GM12878 (cell line): Measurements from ENCODE around the gene HNRNPA2B1. TPM values are rescaled to one million over a fixed set of nuclear protein-coding genes. Genes with fewer than 3 reads are reported as not detected.

Experiments used
- ATAC-seq: fragments of 200-7000 bp; cut with Tn5 transposase; 3 replicates; pipeline ENCODE4 v1.9.1; 2020; ENCODE audit warnings: mild to moderate bottlenecking, moderate library complexity
- BruUV-seq: library from RNA; stranded (reverse); fragments of 400-500 nt; replicated peaks from 2 replicates; lab custom pipeline; 2021; lab: Mats Ljungman, UMichigan
- CTCF ChIA-PET: fragments of 300-600 bp; sonication (Branson Sonifier 250); formaldehyde crosslinking; extraction: SDS; loops from one replicate; lab custom pipeline; 2021; ENCODE audit warnings: inconsistent platforms; lab: Yijun Ruan, JAX
- POLR2A ChIA-PET: fragments of 350-600 bp; formaldehyde crosslinking; extraction: SDS; loops from one replicate; lab custom pipeline; 2021; ENCODE audit warnings: inconsistent platforms; lab: Charles Lee
- RAD21 ChIA-PET: fragments of 300-600 bp; sonication (Branson Sonifier 250); formaldehyde crosslinking; loops from one replicate; lab custom pipeline; 2023; ENCODE audit warnings: antibody characterized with exemption; ENCODE audit not compliant: unreplicated experiment; lab: Charles Lee
- SMC1A ChIA-PET: fragments of 300-600 bp; sonication (Branson Sonifier 250); formaldehyde crosslinking; loops from one replicate; lab custom pipeline; 2023; ENCODE audit not compliant: unreplicated experiment, uncharacterized antibody; lab: Charles Lee
- DNase-seq: peaks from one replicate; pipeline ENCODE4 v3.0.0-alpha.2; 2011; ENCODE audit warnings: low read depth, low spot score
- FAIRE-seq: peaks from 3 replicates; lab custom pipeline; 2011; peaks lifted over from hg19 to GRCh38; lab: Jason Lieb, UNC
- H2AFZ ChIP-seq: 2 replicates; pipeline ENCODE4 v1.6.0; 2011; ENCODE audit warnings: low read depth, low read length, control low read depth; ENCODE audit not compliant: control insufficient read depth
- H3K27ac ChIP-seq: 2 replicates; pipeline ENCODE4 v1.5.1; 2011; ENCODE audit warnings: control low read depth; ENCODE audit not compliant: control insufficient read depth, insufficient read depth
- H3K27me3 ChIP-seq, 2 experiments: replicated peaks in 1 of 2; 2 replicates each; pipeline versions ENCODE4 v1.6.0 to v1.6.1; 2011; ENCODE audit warnings: low read length in 1 of 2; ENCODE audit not compliant: control insufficient read depth in 2 of 2, insufficient read depth in 2 of 2
- H3K36me3 ChIP-seq, 2 experiments: 2 replicates each; pipeline ENCODE4 v1.5.1; 2011; ENCODE audit warnings: low read length in 1 of 2; ENCODE audit not compliant: control insufficient read depth in 2 of 2, insufficient read depth in 2 of 2
- H3K4me1 ChIP-seq: 2 replicates; pipeline ENCODE4 v1.6.1; 2011; ENCODE audit warnings: mild to moderate bottlenecking, low read length, moderate library complexity, mixed read lengths; ENCODE audit not compliant: control insufficient read depth, insufficient read depth
- H3K4me2 ChIP-seq: 2 replicates; pipeline ENCODE4 v1.6.0; 2011; ENCODE audit warnings: control low read depth; ENCODE audit not compliant: control insufficient read depth, insufficient read depth
- H3K4me3 ChIP-seq: fragments of 200-600 bp; sonication (generic); 2 replicates; pipeline ENCODE4 v1.5.1; 2016
- H3K79me2 ChIP-seq: 2 replicates; pipeline ENCODE4 v1.6.0; 2011; ENCODE audit warnings: low read length; ENCODE audit not compliant: control insufficient read depth, insufficient read depth
- H3K9ac ChIP-seq: 2 replicates; pipeline ENCODE4 v1.8.0; 2011; ENCODE audit warnings: low read length, control low read depth, mixed read lengths; ENCODE audit not compliant: control insufficient read depth, insufficient read depth
- H3K9me3 ChIP-seq: replicated peaks from 3 replicates; pipeline ENCODE4 v1.5.1; 2011; ENCODE audit warnings: mild to moderate bottlenecking, low read length; ENCODE audit not compliant: control insufficient read depth, insufficient read depth
- H4K20me1 ChIP-seq: 2 replicates; pipeline ENCODE4 v1.6.0; 2011; ENCODE audit not compliant: control insufficient read depth, insufficient read depth
- BACH1 ChIP-seq: fragments of 450-650 bp; IDR thresholded peaks from 2 replicates; pipeline ENCODE4 v1.6.1; 2017; ENCODE audit warnings: mild to moderate bottlenecking, borderline replicate concordance
- E2F8 ChIP-seq: fragments of 450-650 bp; IDR thresholded peaks from 2 replicates; pipeline ENCODE4 v1.6.1; 2018; ENCODE audit warnings: mild to moderate bottlenecking, low read depth, moderate library complexity; ENCODE audit not compliant: partially characterized antibody
- MTA3 ChIP-seq: IDR thresholded peaks from 2 replicates; pipeline ENCODE4 v1.6.1; 2012; ENCODE audit warnings: low read length, inconsistent platforms, borderline replicate concordance
- MXI1 ChIP-seq: fragments of 150-350 bp; IDR thresholded peaks from 2 replicates; pipeline ENCODE4 v1.6.1; 2011; ENCODE audit warnings: low read depth, mild to moderate bottlenecking, inconsistent platforms, low read length, improper control_type of control experiment
- NR2C1 ChIP-seq: fragments of 450-650 bp; IDR thresholded peaks from 2 replicates; pipeline ENCODE4 v1.6.1; 2017; ENCODE audit warnings: antibody characterized with exemption, mild to moderate bottlenecking, moderate library complexity
- POLR2AphosphoS5 ChIP-seq: IDR thresholded peaks from 2 replicates; pipeline ENCODE4 v1.6.1; 2011; ENCODE audit warnings: mild to moderate bottlenecking, low read length, inconsistent platforms
- RAD51 ChIP-seq: fragments of 450-650 bp; IDR thresholded peaks from 2 replicates; pipeline ENCODE4 v1.6.1; 2016; ENCODE audit warnings: moderate library complexity, mild to moderate bottlenecking, inconsistent platforms
- WGBS: methylation state at CpG from one replicate; pipeline ENCODE4 v1.1.6; 2016; ENCODE audit warnings: low lambda C conversion rate; ENCODE audit not compliant: insufficient replicate concordance, insufficient coverage; ENCODE audit errors: missing lambda C conversion rate; 5-methylcytosine and 5-hydroxymethylcytosine counted together
- in situ Hi-C: fragments of 300-500 bp; cut with MboI; formaldehyde crosslinking; loops from 9 replicates; pipeline ENCODE4 v1.14.3; 2018; ENCODE audit warnings: mixed read lengths
- intact Hi-C: fragments of 100-400 bp; cut with micrococcal nuclease; formaldehyde crosslinking; loops from one replicate; pipeline ENCODE4 v1.14.2; 2022; ENCODE audit not compliant: unreplicated experiment
- polyA plus RNA-seq, 11 experiments: library from polyadenylated mRNA; depleted of rRNA in 4 of 11; unstranded in 6 of 11; stranded (reverse) in 5 of 11; fragments of >200 nt; fragmentation: Nextera tagmentation in 4 of 11; fragmentation: Illumina TruSeq in 1 of 11; extraction: Ambion mirVana in 4 of 11; extraction: Trizol in 1 of 11; gene quantifications; 1 replicate in 1 of 11; 2 replicates in 10 of 11; pipeline versions ENCODE4 v1.2.1 to v1.2.3, GENCODE V29; 2011 to 2016; ENCODE audit warnings: inconsistent platforms in 2 of 11, missing spikeins in 2 of 11, low read depth in 1 of 11
- total RNA-seq, 4 experiments: library from RNA; depleted of rRNA in 3 of 4; stranded (reverse); fragments of >200 nt in 3 of 4; fragmentation: Illumina TruSeq in 1 of 4; extraction: Trizol in 1 of 4; gene quantifications; 2 replicates each; pipeline versions ENCODE4 v1.2.1 to v1.2.3, GENCODE V29; 2013 to 2021
- TF ChIP-seq, protein P1 (sequence below): IDR thresholded peaks from 2 replicates; pipeline ENCODE4 v1.6.1; 2012; ENCODE audit warnings: low read length, inconsistent platforms
- TF ChIP-seq, protein P2 (sequence below): IDR thresholded peaks from 2 replicates; pipeline ENCODE4 v1.6.1; 2012; ENCODE audit warnings: low read depth, low read length, improper control_type of control experiment

HNRNPA2B1 gene
- total and polyA plus RNA-seq, 10 of the 15 experiments (the other 5 are each of a cell fraction or from before 2014, with no cell fraction given), result 295 to 1,396 (median 932) TPM

GRCh38 chr7:26188206-26188956 is 12.2 kb downstream of the HNRNPA2B1 start (continued):
- TF ChIP-seq BACH1 (peak; percentile 89), MTA3 (peak; percentile 29; the same call in 1 of the 2 replicates), MXI1 (peak; percentile 36; the same call in 1 of the 2 replicates), POLR2AphosphoS5 (peak; percentile 89)
- TF ChIP-seq, protein P1, sequence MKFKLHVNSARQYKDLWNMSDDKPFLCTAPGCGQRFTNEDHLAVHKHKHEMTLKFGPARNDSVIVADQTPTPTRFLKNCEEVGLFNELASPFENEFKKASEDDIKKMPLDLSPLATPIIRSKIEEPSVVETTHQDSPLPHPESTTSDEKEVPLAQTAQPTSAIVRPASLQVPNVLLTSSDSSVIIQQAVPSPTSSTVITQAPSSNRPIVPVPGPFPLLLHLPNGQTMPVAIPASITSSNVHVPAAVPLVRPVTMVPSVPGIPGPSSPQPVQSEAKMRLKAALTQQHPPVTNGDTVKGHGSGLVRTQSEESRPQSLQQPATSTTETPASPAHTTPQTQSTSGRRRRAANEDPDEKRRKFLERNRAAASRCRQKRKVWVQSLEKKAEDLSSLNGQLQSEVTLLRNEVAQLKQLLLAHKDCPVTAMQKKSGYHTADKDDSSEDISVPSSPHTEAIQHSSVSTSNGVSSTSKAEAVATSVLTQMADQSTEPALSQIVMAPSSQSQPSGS, result peak; percentile 81

DNA sequence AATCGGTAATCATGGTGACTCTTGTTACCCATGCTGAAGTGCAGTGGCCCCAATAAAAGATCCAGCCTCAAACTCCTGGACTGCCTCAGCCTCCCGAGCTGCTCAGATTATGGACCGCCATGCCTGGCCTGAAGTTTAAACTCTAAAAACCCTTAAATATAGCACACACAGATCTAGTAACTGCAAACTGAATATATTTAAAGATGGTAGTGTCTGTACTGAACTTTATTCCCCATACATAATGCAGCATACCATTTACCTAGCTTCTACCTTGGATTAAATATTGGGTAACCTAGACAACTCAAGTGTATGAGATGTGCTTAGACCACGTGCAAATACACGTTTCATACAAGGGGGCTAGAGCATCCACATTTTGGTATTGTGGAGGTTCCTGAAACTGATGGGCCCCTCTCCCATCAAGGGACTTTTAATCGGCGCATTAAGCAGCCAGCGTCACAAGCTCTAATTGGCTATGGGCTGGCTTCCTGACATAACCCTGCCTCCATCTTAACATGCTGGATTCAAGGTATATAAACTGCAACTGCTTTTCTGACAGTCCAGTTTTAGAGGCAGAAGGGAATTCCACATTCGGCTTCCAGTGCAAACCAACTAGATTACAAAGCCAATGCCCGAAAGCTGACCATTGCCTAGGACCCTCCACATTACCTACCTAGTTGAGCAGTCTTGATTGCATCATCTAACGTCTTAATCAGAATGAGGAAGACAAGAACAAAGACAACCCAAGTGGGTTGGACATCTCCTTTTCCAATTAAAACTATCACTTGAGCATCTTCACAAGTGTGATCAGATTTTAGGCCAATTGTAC is 13.0 kb downstream of the HNRNPA2B1 start:
- FAIRE-seq, result no peak
- ChIA-PET POLR2A (interaction anchor here (0.6 to 2.6 kb wide), 6 partner anchors 8 to 75 kb away, joined by 3 to 8 read pairs (median 6); no protein-coding TSS in a partner anchor), SMC1A (interaction anchor here (1.0 to 3.3 kb wide), 9 partner anchors 9 to 99 kb away, joined by 3 to 23 read pairs (median 5); no protein-coding TSS in a partner anchor), RAD21 (interaction anchor here (1.0 to 2.7 kb wide), 3 partner anchors 10 to 96 kb away, joined by 3 to 13 read pairs (median 10); partner anchors contain the start of gene NFE2L3), CTCF (interaction anchor here (0.7 to 3.0 kb wide), 8 partner anchors 10 to 1072 kb away, joined by 3 to 29 read pairs (median 4); no protein-coding TSS in a partner anchor)
- Histone ChIP-seq H3K4me1 (peaks cover 12% of the 10 kb centered on the region), H3K36me3 (peaks cover 3 to 27% of the 10 kb centered on the region in 2 experiments; a peak in 3 of 4 replicates), H3K4me3 (no peak overlapping the region), H4K20me1 (no peaks in the 10 kb centered on the region; the same call in 1 of the 2 replicates), H3K79me2 (peaks cover 25% of the 10 kb centered on the region), H3K4me2 (no peak overlapping the region), H3K27ac (no peak overlapping the region), H2AFZ (no peak overlapping the region), H3K9me3 (no peaks in the 10 kb centered on the region), H3K9ac (no peak overlapping the region), H3K27me3 (no peaks in the 10 kb centered on the region)
- in situ Hi-C loops, result no loop called here
- intact Hi-C loops, result loop anchor here (2.0 kb wide), 1 partner anchor 31 kb away; no protein-coding TSS in a partner anchor
- BruUV-seq, result no TSS peak
- ATAC-seq, result peak; percentile 23
- 52% methylated on average over 11 of the region's 11 CpGs for WGBS
- DNase-seq, result no peak
- peak; percentile 94 for TF ChIP-seq MTA3
- TF ChIP-seq, protein P2, sequence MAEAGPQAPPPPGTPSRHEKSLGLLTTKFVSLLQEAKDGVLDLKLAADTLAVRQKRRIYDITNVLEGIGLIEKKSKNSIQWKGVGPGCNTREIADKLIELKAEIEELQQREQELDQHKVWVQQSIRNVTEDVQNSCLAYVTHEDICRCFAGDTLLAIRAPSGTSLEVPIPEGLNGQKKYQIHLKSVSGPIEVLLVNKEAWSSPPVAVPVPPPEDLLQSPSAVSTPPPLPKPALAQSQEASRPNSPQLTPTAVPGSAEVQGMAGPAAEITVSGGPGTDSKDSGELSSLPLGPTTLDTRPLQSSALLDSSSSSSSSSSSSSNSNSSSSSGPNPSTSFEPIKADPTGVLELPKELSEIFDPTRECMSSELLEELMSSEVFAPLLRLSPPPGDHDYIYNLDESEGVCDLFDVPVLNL, result no peak
- no peak for TF ChIP-seq RAD51
- TF ChIP-seq E2F8, result peak; percentile 45
- no peak for TF ChIP-seq NR2C1
